ENCODE results near the gene COL20A1. TPM values are rescaled to one million over a fixed set of nuclear protein-coding genes. Genes with fewer than 3 reads are reported as not detected.

COL20A1 gene
- polyA plus RNA-seq, 2 of the 4 experiments (the other 2 are of a cell fraction) = 0.21 to 0.93 TPM

DNA sequence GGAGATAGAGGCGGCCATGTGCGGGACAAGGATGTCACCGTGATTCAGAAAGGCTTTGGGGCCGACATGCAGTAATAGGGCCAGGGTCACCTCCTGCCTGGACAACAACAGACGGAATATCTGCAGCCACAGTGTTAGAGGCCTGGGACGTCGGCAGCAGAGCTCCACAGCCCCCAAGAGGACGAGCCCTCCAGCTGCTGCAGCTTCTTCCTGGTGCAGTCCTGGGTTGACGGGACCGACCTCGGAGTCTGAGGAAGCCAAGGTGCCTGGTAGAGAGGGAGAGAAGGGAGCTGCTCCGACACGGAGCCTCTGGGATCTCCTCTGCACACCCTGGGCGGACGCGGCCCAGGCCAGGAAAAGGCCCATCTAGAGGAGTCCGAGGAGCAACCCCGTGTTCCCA is 91.3 kb downstream of the COL20A1 start (continued):
- TF ChIP-seq, protein P1, sequence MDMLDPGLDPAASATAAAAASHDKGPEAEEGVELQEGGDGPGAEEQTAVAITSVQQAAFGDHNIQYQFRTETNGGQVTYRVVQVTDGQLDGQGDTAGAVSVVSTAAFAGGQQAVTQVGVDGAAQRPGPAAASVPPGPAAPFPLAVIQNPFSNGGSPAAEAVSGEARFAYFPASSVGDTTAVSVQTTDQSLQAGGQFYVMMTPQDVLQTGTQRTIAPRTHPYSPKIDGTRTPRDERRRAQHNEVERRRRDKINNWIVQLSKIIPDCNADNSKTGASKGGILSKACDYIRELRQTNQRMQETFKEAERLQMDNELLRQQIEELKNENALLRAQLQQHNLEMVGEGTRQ (IDR thresholded peaks at IDR 0.05) = no peak
- no peak for TF ChIP-seq PHF8 (IDR thresholded peaks at IDR 0.05; ENCODE audit: borderline replicate concordance, low read depth)
- TF ChIP-seq FOXS1 (CRISPR knock-in tag; IDR thresholded peaks at IDR 0.05) = no peak
- TF ChIP-seq RCOR1 (IDR thresholded peaks at IDR 0.05; ENCODE audit: low read depth, low read length) = no peak

Small RNAs within 50 kb of the gene (small RNA-seq; reads per million reads assigned to genes)
- gene MIR4326 (0 to 5.6 (median 0.16) reads per million in 6 experiments), gene RNU6-994P (0.16 to 7.6 (median 1.6) reads per million in 6 experiments)

Other genes with a start within 250 kb of the COL20A1 start
- gene YTHDF1, start 77.1 kb upstream of the COL20A1 start, polyA plus RNA-seq (2011; rRNA removed) = 31.4 and 31.8 TPM in 2 replicates
- 33.4 to 37.9 TPM (median 37.8 TPM) in 3 replicates for gene YTHDF1, start 77.1 kb upstream of the COL20A1 start, polyA plus RNA-seq (2017; fragmentation: RNase III; extraction: RNeasy Plus Mini Kit Qiagen cat#74134 plus additional on column Dnase treatment)
- 0.63 and 0.81 TPM in 2 replicates for gene BIRC7, start 57.3 kb upstream of the COL20A1 start, polyA plus RNA-seq (2011; rRNA removed)
- gene BIRC7, start 57.3 kb upstream of the COL20A1 start, polyA plus RNA-seq (2017; fragmentation: RNase III; extraction: RNeasy Plus Mini Kit Qiagen cat#74134 plus additional on column Dnase treatment) = 3.2 to 4.9 TPM (median 4.9 TPM) in 3 replicates
- gene NKAIN4, start 38.7 kb upstream of the COL20A1 start, polyA plus RNA-seq (2011; rRNA removed) = 5.8 and 6.4 TPM in 2 replicates
- 6.3 to 9.7 TPM (median 8.4 TPM) in 3 replicates for gene NKAIN4, start 38.7 kb upstream of the COL20A1 start, polyA plus RNA-seq (2017; fragmentation: RNase III; extraction: RNeasy Plus Mini Kit Qiagen cat#74134 plus additional on column Dnase treatment)
- 41.0 and 43.5 TPM in 2 replicates for gene ARFGAP1, start 20.4 kb upstream of the COL20A1 start, polyA plus RNA-seq (2011; rRNA removed)
- gene ARFGAP1, start 20.4 kb upstream of the COL20A1 start, polyA plus RNA-seq (2017; fragmentation: RNase III; extraction: RNeasy Plus Mini Kit Qiagen cat#74134 plus additional on column Dnase treatment) = 89.4 to 106 TPM (median 102 TPM) in 3 replicates
- gene CHRNA4, start 68.2 kb downstream of the COL20A1 start, polyA plus RNA-seq (2011; rRNA removed) = 0.03 and 0.09 TPM in 2 replicates
- gene CHRNA4, start 68.2 kb downstream of the COL20A1 start, polyA plus RNA-seq (2017; fragmentation: RNase III; extraction: RNeasy Plus Mini Kit Qiagen cat#74134 plus additional on column Dnase treatment) = 0.08 to 0.23 TPM (median 0.21 TPM) in 3 replicates
- gene KCNQ2, start 179.5 kb downstream of the COL20A1 start, polyA plus RNA-seq (2011; rRNA removed) = 0.14 and 0.32 TPM in 2 replicates
- 0.15 to 0.38 TPM (median 0.36 TPM) in 3 replicates for gene KCNQ2, start 179.5 kb downstream of the COL20A1 start, polyA plus RNA-seq (2017; fragmentation: RNase III; extraction: RNeasy Plus Mini Kit Qiagen cat#74134 plus additional on column Dnase treatment)
- 16.3 and 17.4 TPM in 2 replicates for gene EEF1A2, start 205.9 kb downstream of the COL20A1 start, polyA plus RNA-seq (2011; rRNA removed)
- 128 to 141 TPM (median 129 TPM) in 3 replicates for gene EEF1A2, start 205.9 kb downstream of the COL20A1 start, polyA plus RNA-seq (2017; fragmentation: RNase III; extraction: RNeasy Plus Mini Kit Qiagen cat#74134 plus additional on column Dnase treatment)
- 4.6 and 7.7 TPM in 2 replicates for gene PPDPF, start 227.6 kb downstream of the COL20A1 start, polyA plus RNA-seq (2011; rRNA removed)
- gene PPDPF, start 227.6 kb downstream of the COL20A1 start, polyA plus RNA-seq (2017; fragmentation: RNase III; extraction: RNeasy Plus Mini Kit Qiagen cat#74134 plus additional on column Dnase treatment) = 217 to 227 TPM (median 224 TPM) in 3 replicates
- gene PTK6, start 244.2 kb downstream of the COL20A1 start, polyA plus RNA-seq (2011; rRNA removed) = 1.1 and 1.2 TPM in 2 replicates
- gene PTK6, start 244.2 kb downstream of the COL20A1 start, polyA plus RNA-seq (2017; fragmentation: RNase III; extraction: RNeasy Plus Mini Kit Qiagen cat#74134 plus additional on column Dnase treatment) = 1.6 to 2.2 TPM (median 2.0 TPM) in 3 replicates

All from A549 (cell line).